ENCODE measurements around the gene NHEJ1.

Gene NHEJ1

GRCh38 chr2:219056896-219057708 lies 103.5 kb downstream of the NHEJ1 start:
- DNase-seq: no peak

- DNase-seq: no peak
These were observed 104.3 kb downstream of the NHEJ1 start for GRCh38 chr2:219056176-219056895.

- DNase-seq: no peak
These were observed 105.4 kb downstream of the NHEJ1 start for GRCh38 chr2:219054956-219055903.

- no peak for DNase-seq
These were observed 111.3 kb downstream of the NHEJ1 start for GRCh38 chr2:219049282-219049681.

- DNase-seq: no peak
These were observed 114.6 kb downstream of the NHEJ1 start for GRCh38 chr2:219045937-219046550.

- DNase-seq: no peak
These were observed 117.9 kb downstream of the NHEJ1 start for GRCh38 chr2:219042750-219043149.

GRCh38 chr2:219042157-219042556 lies 118.5 kb downstream of the NHEJ1 start:
- DNase-seq: no peak

GRCh38 chr2:219041252-219041651 lies 119.4 kb downstream of the NHEJ1 start, which contains the start of gene CFAP65:
TSS of gene CFAP65 (minus strand) at chr2:219041516. CDS start at chr2:219039048, 2,468 bp downstream.
- peak in 1 of 2 donors; percentile 41 for DNase-seq

GRCh38 chr2:219038600-219038999 lies 122.0 kb downstream of the NHEJ1 start:
- DNase-seq: no peak

GRCh38 chr2:219037783-219038499 lies 122.7 kb downstream of the NHEJ1 start:
- no peak for DNase-seq

GRCh38 chr2:219035942-219036341 lies 124.7 kb downstream of the NHEJ1 start:
- no peak for DNase-seq

GRCh38 chr2:219034823-219035222 lies 125.8 kb downstream of the NHEJ1 start:
- no peak for DNase-seq

GRCh38 chr2:219032051-219032745 lies 128.4 kb downstream of the NHEJ1 start:
- DNase-seq: no peak

GRCh38 chr2:219031005-219031738 lies 129.4 kb downstream of the NHEJ1 start:
- no peak for DNase-seq

GRCh38 chr2:219030177-219030940 lies 130.3 kb downstream of the NHEJ1 start:
- DNase-seq: no peak

GRCh38 chr2:219029829-219030165 lies 130.8 kb downstream of the NHEJ1 start:
- peak; percentile 63 to 79 for DNase-seq

GRCh38 chr2:219028996-219029828 lies 131.4 kb downstream of the NHEJ1 start:
- no peak for DNase-seq

GRCh38 chr2:219028141-219028540 lies 132.5 kb downstream of the NHEJ1 start:
- DNase-seq: no peak
